ENCODE measurements around the gene DAPP1. TPM values are rescaled to one million over a fixed set of nuclear protein-coding genes. Genes with fewer than 3 reads are reported as not detected.
"Not testable (repeated sequence)": the region's sequence is repeated elsewhere in the genome, so short reads cannot be mapped to it uniquely, and the experiment has no call there.

DAPP1 gene
- total RNA-seq, 1 donor from 2014 or later, result 52.6 TPM

DNA sequence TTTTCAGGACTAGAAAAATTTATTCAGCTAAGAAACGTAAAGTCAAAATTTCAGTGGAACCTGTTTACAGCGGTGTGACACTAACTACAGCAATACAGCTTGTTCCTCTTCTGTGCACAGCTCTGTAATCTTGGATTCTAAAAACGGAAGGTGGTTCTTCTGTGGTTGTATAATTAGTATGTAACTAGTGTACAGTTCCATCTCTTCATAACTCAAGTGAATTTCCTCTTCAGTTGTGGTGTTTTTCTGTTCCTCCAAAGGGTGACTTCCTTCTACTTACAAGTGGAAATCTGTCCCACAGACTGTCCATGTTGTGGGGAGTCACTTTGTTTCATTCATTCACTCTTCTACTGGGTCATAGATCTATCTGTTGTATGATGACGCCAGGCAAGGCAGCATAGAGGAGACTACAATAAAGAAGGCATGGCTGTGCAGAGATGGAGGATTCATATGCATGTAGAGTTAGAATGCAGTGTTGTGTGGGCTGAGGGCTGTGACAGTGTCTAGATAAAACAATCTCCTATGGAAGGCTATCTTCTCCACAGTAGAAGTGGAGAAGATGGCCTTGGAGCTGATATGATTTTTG, 5.4 kb downstream of the DAPP1 start:
- intact Hi-C loops (cut with micrococcal nuclease), result loop anchor here (1.0 kb wide), 1 partner anchor 23 kb away; no protein-coding TSS in a partner anchor

- intact Hi-C loops (cut with micrococcal nuclease), result loop anchor here (1.0 kb wide), 1 partner anchor 23 kb away; no protein-coding TSS in a partner anchor
Observed at GRCh38 chr4:99822734-99823133, 6.1 kb downstream of the DAPP1 start.

DNA sequence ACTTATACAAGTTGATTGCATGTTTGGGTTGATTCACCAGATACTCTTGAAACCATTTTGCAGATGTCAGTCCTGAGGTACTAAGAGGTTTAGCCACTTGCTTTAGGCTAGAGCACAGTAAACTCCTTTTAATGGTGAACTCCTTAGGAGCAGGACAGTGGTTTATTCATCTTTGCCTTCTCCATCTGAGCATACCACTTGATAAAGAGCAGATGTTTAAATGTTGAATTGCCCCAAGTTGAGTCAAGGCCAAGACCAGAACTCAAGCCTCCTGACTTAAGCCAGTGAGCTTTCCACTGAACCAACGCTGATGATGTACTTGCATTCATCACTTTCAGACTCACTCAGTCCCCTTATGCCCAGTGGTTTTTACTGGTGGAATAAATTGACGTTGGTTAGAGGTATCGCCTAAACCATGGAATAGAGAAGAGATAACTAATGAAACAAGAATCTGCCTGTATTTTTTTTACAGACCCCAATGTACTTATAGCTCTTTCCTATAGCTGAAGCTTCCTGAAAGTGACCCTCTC, 7.5 kb downstream of the DAPP1 start:
- intact Hi-C loops (cut with micrococcal nuclease), result no loop called here

DNA sequence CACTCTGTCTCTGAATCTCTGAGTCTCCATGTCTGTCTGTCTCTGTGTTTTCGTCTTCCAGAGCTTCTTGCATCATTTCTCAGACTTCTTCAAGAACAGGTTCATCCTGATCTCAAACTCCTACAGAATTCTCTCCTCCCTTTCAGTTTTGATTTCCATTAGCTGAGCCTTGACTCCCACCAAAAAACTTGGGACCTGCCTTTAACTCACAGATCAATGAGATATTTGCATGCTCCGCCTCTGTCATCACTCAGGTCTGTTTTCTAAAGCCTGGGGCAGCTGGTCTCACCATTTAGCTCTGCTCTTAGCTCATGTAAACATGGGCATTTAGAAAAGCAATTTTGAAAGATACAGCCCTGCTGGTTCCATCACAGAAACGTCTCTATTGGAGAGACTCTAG, 8.6 kb downstream of the DAPP1 start:
- intact Hi-C loops (cut with micrococcal nuclease), result no loop called here

- intact Hi-C loops (cut with micrococcal nuclease), result no loop called here
Observed at GRCh38 chr4:99826016-99826415, 9.4 kb downstream of the DAPP1 start.

DNA sequence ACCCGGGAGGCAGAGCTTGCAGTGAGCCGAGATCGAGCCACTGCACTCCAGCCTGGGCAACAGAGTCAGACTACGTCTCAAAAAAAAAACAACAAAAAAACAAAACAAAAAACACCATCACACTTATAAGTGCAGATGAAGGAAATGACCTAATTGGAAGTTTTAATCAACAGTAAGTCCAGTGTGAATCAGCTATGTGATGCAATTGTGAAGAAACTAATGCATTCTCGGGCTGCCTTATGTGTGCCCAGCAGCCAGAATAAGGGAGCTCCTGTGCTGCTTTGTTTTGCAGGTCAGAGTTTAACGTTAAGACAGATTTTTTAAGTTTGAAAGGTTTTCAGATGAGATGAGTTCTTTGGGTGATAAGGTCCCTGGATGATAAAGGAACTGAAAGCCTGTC, 10.8 kb downstream of the DAPP1 start:
- intact Hi-C loops (cut with micrococcal nuclease), result no loop called here

GRCh38 chr4:99827857-99828256, 11.2 kb downstream of the DAPP1 start:
- intact Hi-C loops (cut with micrococcal nuclease), result no loop called here

GRCh38 chr4:99828477-99828876, 11.8 kb downstream of the DAPP1 start:
- intact Hi-C loops (cut with micrococcal nuclease), result no loop called here

DNA sequence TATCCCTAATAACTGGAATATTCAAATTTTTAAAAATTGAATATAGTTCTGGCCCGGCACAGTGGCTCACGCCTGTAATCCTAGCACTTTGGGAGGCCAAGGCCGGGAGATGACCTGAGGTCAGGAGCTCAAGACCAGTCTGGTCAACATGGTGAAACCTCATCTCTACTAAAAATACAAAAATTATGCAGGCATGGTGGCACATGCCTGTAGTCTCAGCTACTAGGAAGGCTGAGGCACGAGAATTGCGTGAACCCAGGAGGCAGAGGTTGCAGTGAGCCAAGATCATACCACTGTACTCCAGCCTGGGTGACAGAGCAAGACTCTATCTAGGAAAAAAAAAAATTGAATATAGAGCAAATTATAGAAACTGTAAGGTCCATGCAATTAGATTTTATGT, 13.4 kb downstream of the DAPP1 start:
- intact Hi-C loops (cut with micrococcal nuclease), result not testable (repeated sequence)

GRCh38 chr4:99832321-99832720, 15.7 kb downstream of the DAPP1 start:
- intact Hi-C loops (cut with micrococcal nuclease), result no loop called here

GRCh38 chr4:99832758-99833157, 16.1 kb downstream of the DAPP1 start:
- intact Hi-C loops (cut with micrococcal nuclease), result no loop called here

- intact Hi-C loops (cut with micrococcal nuclease), result no loop called here
Observed at GRCh38 chr4:99833756-99834155, 17.1 kb downstream of the DAPP1 start.

DNA sequence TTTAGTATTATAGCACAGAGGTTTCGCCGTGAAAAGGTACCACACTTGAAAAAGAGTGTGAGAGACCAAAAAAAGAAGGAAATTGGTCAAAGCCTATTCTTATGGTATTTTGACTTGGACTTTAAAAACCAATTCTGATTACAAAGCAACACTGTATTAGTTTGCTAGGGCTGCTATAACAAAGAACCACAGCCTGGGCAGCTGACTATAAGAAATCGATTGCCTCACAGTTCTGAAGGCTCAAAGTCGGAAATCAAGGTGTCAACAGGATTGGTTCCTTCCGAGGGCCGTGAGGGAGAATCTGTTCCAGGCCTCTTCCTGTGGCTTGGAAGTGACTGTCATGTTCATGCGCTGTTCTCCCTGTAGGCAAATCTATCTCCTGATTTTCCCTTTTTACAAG, 17.9 kb downstream of the DAPP1 start:
- intact Hi-C loops (cut with micrococcal nuclease), result no loop called here

DNA sequence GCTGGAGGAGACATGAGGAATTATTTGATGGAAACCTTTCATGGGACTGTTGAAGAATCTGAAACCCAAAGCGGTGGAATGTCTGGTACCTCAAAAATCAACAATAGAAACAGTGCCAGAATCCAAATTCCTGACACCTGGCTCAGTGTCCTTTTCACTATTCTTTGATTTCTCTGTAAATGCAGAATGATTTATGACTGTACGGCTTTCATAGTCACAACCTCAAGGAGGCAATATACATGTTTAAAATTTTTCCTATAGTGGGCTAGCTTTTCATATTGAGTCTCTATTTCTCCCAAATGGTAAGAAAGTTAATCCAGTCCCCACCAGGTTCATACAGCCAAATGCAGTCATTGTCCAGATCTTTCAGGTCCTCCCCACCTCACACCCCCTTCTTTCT, 19.3 kb downstream of the DAPP1 start:
- intact Hi-C loops (cut with micrococcal nuclease), result no loop called here

DNA sequence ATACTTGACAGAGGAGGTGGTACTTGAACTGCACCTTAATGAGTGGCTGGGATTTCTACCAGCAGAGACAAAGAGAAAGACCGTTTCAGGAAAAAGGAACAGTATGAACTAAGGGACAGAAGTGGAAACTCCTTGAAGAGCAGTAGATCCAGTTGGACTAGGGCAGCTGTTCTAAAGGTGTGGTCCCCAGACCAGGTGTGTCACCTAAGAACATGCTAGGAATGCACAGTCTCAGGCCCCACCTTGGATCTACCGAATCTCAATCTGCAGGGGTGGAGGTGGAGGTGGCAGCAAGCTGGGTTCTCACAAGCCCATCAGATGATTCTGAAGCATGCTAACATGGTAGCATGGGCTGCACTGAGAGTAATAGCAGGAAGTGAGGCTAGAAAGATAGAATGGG, 22.3 kb downstream of the DAPP1 start:
- intact Hi-C loops (cut with micrococcal nuclease), result no loop called here

- intact Hi-C loops (cut with micrococcal nuclease), result no loop called here
Observed at GRCh38 chr4:99841129-99841528, 24.5 kb downstream of the DAPP1 start.

DNA sequence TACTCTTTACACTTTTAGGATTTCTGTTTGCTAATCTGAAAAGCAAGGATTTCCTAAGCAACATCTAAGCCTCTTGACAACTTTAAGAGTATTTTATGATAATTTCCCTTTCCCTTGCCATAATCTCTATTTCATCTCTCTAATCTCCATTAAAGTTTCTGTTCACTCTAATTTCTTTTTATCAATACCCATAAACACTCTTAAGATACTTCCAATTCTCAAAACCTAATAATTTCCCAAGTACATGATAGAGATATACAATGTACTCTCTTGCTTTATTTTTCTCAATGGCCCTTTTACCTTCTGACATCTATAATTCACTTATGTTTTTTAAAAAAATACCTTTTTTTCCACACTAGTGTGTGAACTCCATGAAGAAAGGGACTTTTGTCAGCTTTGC, 26.8 kb downstream of the DAPP1 start:
- intact Hi-C loops (cut with micrococcal nuclease), result no loop called here

DNA sequence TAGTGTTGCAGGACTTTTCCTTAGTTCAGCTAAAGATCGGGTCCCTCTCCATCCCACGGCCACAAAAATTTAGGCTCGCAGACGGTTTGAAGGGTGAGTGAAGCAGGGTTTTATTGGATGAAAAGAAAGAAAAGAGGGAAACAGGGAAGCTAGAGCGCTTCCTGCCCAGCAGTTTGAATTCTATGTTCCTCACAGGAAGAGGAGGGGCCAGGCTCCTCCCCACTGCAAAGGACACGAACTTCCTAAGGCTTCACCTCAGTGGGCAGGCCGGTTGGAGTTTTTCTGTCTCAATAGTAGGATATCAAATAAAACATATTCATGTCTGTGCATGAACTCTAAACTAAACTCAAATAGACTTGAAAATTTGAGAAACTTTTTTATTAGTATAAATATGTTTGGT, 27.4 kb downstream of the DAPP1 start:
- intact Hi-C loops (cut with micrococcal nuclease), result no loop called here

DNA sequence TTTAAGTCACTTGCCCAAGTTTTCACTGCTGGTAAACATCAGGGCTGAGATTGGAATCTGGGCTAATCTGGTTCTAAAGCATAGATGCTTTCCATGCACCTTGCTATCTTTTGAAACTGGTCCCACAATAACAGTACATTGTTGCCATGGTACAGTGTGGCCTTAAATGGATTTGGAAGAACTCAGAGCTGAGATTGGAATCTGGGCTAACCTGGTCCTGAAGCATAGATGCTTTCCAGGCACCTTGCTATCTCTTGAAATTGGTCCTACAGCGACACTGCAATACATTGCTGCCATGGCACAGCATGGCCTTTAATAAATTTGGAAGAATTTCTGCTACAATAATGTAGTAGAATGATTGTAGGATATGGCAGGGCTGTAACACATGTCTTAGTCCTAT, 28.6 kb downstream of the DAPP1 start:
- intact Hi-C loops (cut with micrococcal nuclease), result loop anchor here (1.0 to 5.0 kb wide), 4 partner anchors 23 to 1583 kb away; partner anchors contain the start of gene RAP1GDS1

DNA sequence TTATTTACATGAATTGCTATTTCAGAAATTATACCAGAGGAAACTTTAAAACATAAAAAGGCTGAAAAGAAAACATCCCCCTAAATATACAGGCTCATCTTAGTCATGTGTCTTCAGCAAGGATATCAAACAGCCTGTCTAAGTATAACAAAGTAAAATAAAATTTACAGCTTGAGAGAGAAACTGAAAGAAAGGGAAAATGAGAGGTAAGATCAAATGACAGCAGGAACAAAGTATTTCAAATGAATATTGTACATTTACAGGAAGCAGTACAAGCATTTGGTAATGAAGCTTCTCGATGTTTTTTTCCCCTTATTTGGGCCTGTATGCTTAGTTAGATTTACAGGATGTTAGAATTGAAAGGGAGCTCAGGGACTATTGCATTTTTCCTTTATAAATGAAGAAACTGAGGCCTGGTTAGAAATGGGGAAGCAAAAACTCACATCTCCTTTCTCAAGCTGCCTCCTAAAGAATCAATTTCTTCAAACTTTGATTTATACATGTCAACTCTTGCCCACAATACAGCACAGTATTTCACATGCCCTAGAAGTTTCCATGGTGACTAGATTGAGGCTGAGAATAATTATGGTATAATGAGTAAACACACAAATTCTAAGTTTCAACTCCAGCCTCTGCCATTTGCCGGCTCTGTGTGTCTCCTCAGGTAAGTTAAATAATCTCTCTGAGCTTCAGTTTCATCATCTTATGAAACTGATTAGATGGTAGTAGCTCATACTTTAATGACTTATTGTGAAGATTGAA, 29.3 kb downstream of the DAPP1 start:
- intact Hi-C loops (cut with micrococcal nuclease), result loop anchor here (1.0 to 5.0 kb wide), 7 partner anchors 15 to 1584 kb away; partner anchors contain the start of genes ADH5 and RAP1GDS1

DNA sequence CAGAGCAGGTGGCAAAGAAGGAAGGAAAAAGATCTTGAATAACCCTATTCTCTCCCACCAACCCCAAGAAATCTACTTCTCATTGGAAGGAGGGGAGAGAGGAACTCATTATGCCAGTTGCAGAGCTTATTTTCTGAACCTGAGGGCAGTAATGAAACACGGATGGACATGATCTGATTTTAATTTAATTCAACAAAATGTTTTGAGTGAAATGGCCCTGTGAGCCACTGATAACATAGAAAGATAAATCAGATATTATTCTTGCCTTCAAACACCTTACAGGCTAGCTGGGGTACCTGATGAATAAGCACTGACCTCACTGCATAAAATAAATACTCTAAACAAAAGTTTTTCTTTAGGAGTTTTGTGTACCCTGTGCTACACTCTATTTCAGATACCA, 30.3 kb downstream of the DAPP1 start:
- intact Hi-C loops (cut with micrococcal nuclease), result loop anchor here (1.0 to 5.0 kb wide), 8 partner anchors 8 to 1585 kb away; partner anchors contain the start of genes ADH5, DAPP1, LAMTOR3 and RAP1GDS1

GRCh38 chr4:99847362-99847976, 30.8 kb downstream of the DAPP1 start:
- intact Hi-C loops (cut with micrococcal nuclease), result loop anchor here (1.0 to 5.0 kb wide), 8 partner anchors 8 to 1585 kb away; partner anchors contain the start of genes ADH5, DAPP1, LAMTOR3 and RAP1GDS1

All from T-helper 1 cell treated with Interleukin-12 subunit alpha and Interleukin-12 subunit beta and Interleukin-4 antibody, amounts not matched to agents 30 ng/mL and 1 ng/mL, for 36 hours (primary cell).